ENCODE measurements around the gene PMS1.
A peak's percentile ranks its signal among the peaks of the same experiment; 100 is the strongest.

DNA sequence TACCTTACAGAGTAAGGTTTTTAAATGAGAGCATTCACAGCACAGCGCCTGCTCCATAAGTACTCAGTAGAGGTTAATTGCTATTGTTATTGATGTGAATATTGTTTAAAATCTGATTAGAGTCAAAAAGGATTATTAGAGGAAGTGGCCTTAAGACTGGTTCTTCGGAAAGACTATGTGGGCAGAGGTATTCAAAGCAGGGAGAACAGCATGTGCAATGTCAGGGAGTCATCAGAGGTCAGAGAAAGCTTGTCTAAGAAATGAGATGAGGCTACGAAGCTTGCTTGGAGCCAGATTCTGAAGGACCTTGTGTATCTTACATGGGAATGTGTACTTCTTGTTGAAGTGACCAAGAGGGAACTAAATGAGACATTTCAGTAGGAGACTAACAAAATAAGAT lies 49.8 kb downstream of the PMS1 start:
- TF ChIP-seq POLR2AphosphoS5 (IDR thresholded peaks at IDR 0.05; ENCODE audit: low read depth, low read length) (no peak), POLR2A (IDR thresholded peaks at IDR 0.05; ENCODE audit: low read depth, low read length) (no peak), SPI1 (IDR thresholded peaks at IDR 0.05; ENCODE audit: low read depth, low read length) (peak; percentile 72), TAF1 (IDR thresholded peaks at IDR 0.05; ENCODE audit: low read depth, low read length) (no peak), PAX5 (IDR thresholded peaks at IDR 0.05; ENCODE audit: insufficient read depth, low read length, severe bottlenecking) (no peak), POU2F2 (IDR thresholded peaks at IDR 0.05; ENCODE audit: low read depth, low read length) (no peak)

All from GM12891 (cell line).